Measurements from ENCODE around the gene SKIDA1. TPM values are rescaled to one million over a fixed set of nuclear protein-coding genes. Genes with fewer than 3 reads are reported as not detected.

SKIDA1 gene
- total and polyA plus RNA-seq, 2 experiments from 2014 or later, result 1.5 to 3.5 TPM

DNA sequence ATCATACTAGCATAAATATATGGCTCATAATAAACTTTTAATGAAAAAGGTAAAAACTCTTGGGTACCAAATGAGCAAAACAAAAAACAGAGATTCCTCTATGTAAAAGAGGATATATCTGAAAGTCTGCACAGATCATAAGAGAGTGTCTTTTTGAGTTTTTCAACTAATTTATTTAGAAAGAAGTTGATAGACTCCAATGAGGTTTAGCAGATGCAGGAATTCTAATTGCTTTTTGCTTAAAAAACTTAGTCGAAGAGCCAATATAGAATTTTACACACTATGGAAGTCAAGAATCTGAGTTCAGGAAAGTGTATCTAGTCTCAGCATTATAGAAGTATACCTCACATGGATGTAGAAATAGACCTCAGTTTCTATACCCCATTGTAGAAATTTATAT, 5.2 kb upstream of the SKIDA1 start (continued):
- no peak for TF ChIP-seq CREB1 (CRISPR knock-in tag; IDR thresholded peaks at IDR 0.05; ENCODE audit: low read depth)
- TF ChIP-seq, protein P1, sequence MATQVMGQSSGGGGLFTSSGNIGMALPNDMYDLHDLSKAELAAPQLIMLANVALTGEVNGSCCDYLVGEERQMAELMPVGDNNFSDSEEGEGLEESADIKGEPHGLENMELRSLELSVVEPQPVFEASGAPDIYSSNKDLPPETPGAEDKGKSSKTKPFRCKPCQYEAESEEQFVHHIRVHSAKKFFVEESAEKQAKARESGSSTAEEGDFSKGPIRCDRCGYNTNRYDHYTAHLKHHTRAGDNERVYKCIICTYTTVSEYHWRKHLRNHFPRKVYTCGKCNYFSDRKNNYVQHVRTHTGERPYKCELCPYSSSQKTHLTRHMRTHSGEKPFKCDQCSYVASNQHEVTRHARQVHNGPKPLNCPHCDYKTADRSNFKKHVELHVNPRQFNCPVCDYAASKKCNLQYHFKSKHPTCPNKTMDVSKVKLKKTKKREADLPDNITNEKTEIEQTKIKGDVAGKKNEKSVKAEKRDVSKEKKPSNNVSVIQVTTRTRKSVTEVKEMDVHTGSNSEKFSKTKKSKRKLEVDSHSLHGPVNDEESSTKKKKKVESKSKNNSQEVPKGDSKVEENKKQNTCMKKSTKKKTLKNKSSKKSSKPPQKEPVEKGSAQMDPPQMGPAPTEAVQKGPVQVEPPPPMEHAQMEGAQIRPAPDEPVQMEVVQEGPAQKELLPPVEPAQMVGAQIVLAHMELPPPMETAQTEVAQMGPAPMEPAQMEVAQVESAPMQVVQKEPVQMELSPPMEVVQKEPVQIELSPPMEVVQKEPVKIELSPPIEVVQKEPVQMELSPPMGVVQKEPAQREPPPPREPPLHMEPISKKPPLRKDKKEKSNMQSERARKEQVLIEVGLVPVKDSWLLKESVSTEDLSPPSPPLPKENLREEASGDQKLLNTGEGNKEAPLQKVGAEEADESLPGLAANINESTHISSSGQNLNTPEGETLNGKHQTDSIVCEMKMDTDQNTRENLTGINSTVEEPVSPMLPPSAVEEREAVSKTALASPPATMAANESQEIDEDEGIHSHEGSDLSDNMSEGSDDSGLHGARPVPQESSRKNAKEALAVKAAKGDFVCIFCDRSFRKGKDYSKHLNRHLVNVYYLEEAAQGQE (IDR thresholded peaks at IDR 0.05; ENCODE audit: unreplicated experiment), result no peak

DNA sequence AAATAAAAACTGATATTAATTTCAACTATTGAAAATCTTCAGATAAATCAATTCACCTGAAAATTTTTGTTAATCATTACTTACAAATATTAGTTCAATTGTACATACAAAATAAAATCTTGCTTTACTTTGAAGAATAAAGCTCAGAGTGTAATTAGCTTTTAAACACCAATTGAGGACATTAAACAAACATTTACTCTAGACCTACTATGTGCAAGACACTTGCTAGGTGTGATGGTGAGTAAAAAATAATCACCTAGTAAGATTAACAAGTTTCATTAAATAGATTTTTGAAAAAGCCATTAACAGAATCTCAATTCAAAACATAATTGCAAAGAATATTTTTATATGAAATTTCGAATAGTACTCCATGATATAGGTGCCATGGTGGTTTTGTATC, 4.7 kb upstream of the SKIDA1 start:
- ATAC-seq (no peak), DNase-seq (ENCODE audit: low spot score) (no peak)
- Histone ChIP-seq H3K4me3 (no peak overlapping the region), H3K4me2 (peak overlapping the region; percentile 89; the same call in 1 of the 2 replicates), H3K27me3 (ENCODE audit: insufficient read depth) (no peaks in the 10 kb centered on the region), H3K36me3 (ENCODE audit: insufficient read depth) (no peaks in the 10 kb centered on the region), H4K20me1 (replicated peaks; ENCODE audit: insufficient read depth) (no peaks in the 10 kb centered on the region), H3K79me2 (replicated peaks; ENCODE audit: insufficient read depth) (peaks cover 4% of the 10 kb centered on the region; the same call in 1 of the 2 replicates), H3K9me2 (ENCODE audit: insufficient read depth) (no peaks in the 10 kb centered on the region), H3K4me1 (ENCODE audit: insufficient read depth) (peaks cover 46% of the 10 kb centered on the region), H2AFZ (no peak overlapping the region), H3F3A (replicated peaks; ENCODE audit: low read depth) (peaks cover 7% of the 10 kb centered on the region; the same call in 1 of the 2 replicates), H3K27ac (ENCODE audit: low read depth) (no peak overlapping the region)
- H3K27me3 Mint-ChIP-seq (ENCODE audit: insufficient read depth, low read depth, poor library complexity), result peaks cover 19% of the 10 kb centered on the region
- H3K4me3 Mint-ChIP-seq, result no peak overlapping the region
- H3K4me1 Mint-ChIP-seq, result peaks cover 37% of the 10 kb centered on the region
- no peaks in the 10 kb centered on the region; the same call in 2 of the 3 replicates for H3K9me3 Mint-ChIP-seq
- H3K27ac Mint-ChIP-seq, result no peak overlapping the region
- no peaks in the 10 kb centered on the region; the same call in 2 of the 3 replicates for H3K36me3 Mint-ChIP-seq (ENCODE audit: low read depth)
- no peak for TF ChIP-seq POLR2AphosphoS5 (IDR thresholded peaks at IDR 0.05; ENCODE audit: low read depth)
- no peak for TF ChIP-seq JUNB (IDR thresholded peaks at IDR 0.05; ENCODE audit: unreplicated experiment)
- TF ChIP-seq, protein P2, sequence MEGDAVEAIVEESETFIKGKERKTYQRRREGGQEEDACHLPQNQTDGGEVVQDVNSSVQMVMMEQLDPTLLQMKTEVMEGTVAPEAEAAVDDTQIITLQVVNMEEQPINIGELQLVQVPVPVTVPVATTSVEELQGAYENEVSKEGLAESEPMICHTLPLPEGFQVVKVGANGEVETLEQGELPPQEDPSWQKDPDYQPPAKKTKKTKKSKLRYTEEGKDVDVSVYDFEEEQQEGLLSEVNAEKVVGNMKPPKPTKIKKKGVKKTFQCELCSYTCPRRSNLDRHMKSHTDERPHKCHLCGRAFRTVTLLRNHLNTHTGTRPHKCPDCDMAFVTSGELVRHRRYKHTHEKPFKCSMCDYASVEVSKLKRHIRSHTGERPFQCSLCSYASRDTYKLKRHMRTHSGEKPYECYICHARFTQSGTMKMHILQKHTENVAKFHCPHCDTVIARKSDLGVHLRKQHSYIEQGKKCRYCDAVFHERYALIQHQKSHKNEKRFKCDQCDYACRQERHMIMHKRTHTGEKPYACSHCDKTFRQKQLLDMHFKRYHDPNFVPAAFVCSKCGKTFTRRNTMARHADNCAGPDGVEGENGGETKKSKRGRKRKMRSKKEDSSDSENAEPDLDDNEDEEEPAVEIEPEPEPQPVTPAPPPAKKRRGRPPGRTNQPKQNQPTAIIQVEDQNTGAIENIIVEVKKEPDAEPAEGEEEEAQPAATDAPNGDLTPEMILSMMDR (conservative IDR thresholded peaks at IDR 0.05; ENCODE audit: low read depth in 2 of 2), result no peak
- TF ChIP-seq ZNF114 (CRISPR knock-in tag; IDR thresholded peaks at IDR 0.05), result no peak
- TF ChIP-seq ZNF331 (CRISPR knock-in tag; IDR thresholded peaks at IDR 0.05; ENCODE audit: low read depth), result no peak
- TF ChIP-seq STAT1 (IDR thresholded peaks at IDR 0.05; ENCODE audit: unreplicated experiment), result no peak
- TF ChIP-seq NANOG (IDR thresholded peaks at IDR 0.05; ENCODE audit: borderline replicate concordance), result no peak
- TF ChIP-seq, protein P3, sequence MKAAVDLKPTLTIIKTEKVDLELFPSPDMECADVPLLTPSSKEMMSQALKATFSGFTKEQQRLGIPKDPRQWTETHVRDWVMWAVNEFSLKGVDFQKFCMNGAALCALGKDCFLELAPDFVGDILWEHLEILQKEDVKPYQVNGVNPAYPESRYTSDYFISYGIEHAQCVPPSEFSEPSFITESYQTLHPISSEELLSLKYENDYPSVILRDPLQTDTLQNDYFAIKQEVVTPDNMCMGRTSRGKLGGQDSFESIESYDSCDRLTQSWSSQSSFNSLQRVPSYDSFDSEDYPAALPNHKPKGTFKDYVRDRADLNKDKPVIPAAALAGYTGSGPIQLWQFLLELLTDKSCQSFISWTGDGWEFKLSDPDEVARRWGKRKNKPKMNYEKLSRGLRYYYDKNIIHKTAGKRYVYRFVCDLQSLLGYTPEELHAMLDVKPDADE (IDR thresholded peaks at IDR 0.05), result no peak
- TF ChIP-seq CREB1 (CRISPR knock-in tag; IDR thresholded peaks at IDR 0.05; ENCODE audit: low read depth), result no peak
- no peak for TF ChIP-seq EZH2phosphoT487 (IDR thresholded peaks at IDR 0.05; ENCODE audit: unreplicated experiment)
- no peak for TF ChIP-seq EZH2 (IDR thresholded peaks at IDR 0.05; ENCODE audit: low read depth, unreplicated experiment)
- TF ChIP-seq, protein P1 (IDR thresholded peaks at IDR 0.05; ENCODE audit: unreplicated experiment), result no peak
